Chondrocyte (in vitro differentiated cells): ENCODE measurements around the gene CACNG5. TPM values are rescaled to one million over a fixed set of nuclear protein-coding genes. Genes with fewer than 3 reads are reported as not detected.

ENCODE experiments used
- DNase-seq: peaks from one replicate; pipeline ENCODE4 v3.0.0; 2021; ENCODE audit warnings: mixed read lengths, low spot score
- H3K27ac Mint-ChIP-seq: one replicate; pipeline ENCODE4 v1.8.0; 2021; ENCODE audit warnings: mild to moderate bottlenecking, moderate library complexity, mixed read lengths; ENCODE audit not compliant: unreplicated experiment
- H3K27me3 Mint-ChIP-seq: 2 replicates; pipeline ENCODE4 v1.8.0; 2021; ENCODE audit warnings: low read depth, mixed read lengths
- H3K36me3 Mint-ChIP-seq: 2 replicates; pipeline ENCODE4 v1.8.0; 2021; ENCODE audit warnings: low read depth, mixed read lengths
- H3K4me1 Mint-ChIP-seq: 2 replicates; pipeline ENCODE4 v1.8.0; 2021; ENCODE audit warnings: low read depth, mild to moderate bottlenecking, mixed read lengths
- H3K4me3 Mint-ChIP-seq: one replicate; pipeline ENCODE4 v1.8.0; 2021; ENCODE audit warnings: mild to moderate bottlenecking, moderate library complexity, mixed read lengths; ENCODE audit not compliant: unreplicated experiment
- H3K9me3 Mint-ChIP-seq: 2 replicates; pipeline ENCODE4 v1.8.0; 2021; ENCODE audit warnings: low read depth, mixed read lengths
- CTCF ChIP-seq: fragments of 200-600 bp; sonication (generic); IDR thresholded peaks from 2 replicates; pipeline ENCODE4 v1.5.0; 2021; ENCODE audit warnings: antibody characterized with exemption, mild to moderate bottlenecking, moderate library complexity
- total RNA-seq: library from RNA; stranded (reverse); gene quantifications from 3 replicates; pipeline ENCODE4 v1.2.1, GENCODE V29; 2021

The CACNG5 gene
- total RNA-seq, 1 donor from 2014 or later, result not detected

DNA sequence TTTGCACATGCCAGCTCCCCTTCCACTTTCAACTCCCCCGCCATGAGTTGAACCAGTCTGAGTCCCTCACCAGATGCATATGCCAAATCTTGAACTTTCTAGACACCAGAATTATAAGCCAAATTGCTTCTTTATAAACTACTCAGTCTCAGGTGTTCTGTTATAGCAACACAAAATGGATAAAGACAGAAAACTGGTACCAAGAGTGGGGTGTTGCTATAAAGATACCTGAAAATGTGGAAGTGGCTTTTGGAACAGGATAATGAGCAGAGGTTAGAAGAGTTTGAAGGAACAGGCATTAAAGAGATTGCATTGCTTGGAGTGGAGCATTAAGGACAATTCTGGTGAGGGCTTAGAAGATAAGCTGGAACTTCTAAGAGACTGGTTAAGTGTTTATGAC, 17.2 kb upstream of the CACNG5 start:
- no peak for DNase-seq
- no peaks in the 10 kb centered on the region for H3K4me1 Mint-ChIP-seq

DNA sequence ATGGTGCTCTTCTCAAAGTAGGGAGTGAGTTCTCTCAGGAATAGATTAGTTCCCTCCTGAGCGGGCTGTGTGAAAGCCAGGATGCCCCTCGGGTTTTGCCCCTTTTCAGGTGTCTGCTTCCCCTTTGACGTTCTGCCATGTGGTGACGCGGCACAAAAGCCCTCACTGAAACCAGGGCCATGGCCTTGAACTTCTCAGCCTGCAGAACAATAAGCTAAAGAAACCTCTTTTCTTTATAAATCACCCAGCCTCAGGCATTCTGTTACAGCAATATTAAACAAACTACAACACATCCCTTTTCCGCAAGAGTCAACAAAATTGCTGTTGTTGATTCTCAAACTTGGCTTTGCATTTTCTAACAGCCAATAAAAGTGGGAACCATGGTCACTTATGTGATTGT, 15.5 kb upstream of the CACNG5 start:
- TF ChIP-seq CTCF, result no peak
- H3K4me1 Mint-ChIP-seq, result no peaks in the 10 kb centered on the region
- H3K27me3 Mint-ChIP-seq, result peaks cover 4% of the 10 kb centered on the region
- no peaks in the 10 kb centered on the region for H3K36me3 Mint-ChIP-seq
- H3K9me3 Mint-ChIP-seq, result peaks cover 9% of the 10 kb centered on the region
- no peak overlapping the region for H3K27ac Mint-ChIP-seq
- DNase-seq, result no peak
- H3K4me3 Mint-ChIP-seq, result no peak overlapping the region

More for the DNA sequence above, 17.2 kb upstream of the CACNG5 start:
- no peak overlapping the region for H3K27ac Mint-ChIP-seq
- TF ChIP-seq CTCF, result no peak
- H3K9me3 Mint-ChIP-seq, result peaks cover 9% of the 10 kb centered on the region
- no peaks in the 10 kb centered on the region for H3K27me3 Mint-ChIP-seq
- H3K4me3 Mint-ChIP-seq, result no peak overlapping the region
- H3K36me3 Mint-ChIP-seq, result no peaks in the 10 kb centered on the region

GRCh38 chr17:66822009-66822408, 12.9 kb upstream of the CACNG5 start:
- H3K9me3 Mint-ChIP-seq, result peaks cover 9% of the 10 kb centered on the region

DNA sequence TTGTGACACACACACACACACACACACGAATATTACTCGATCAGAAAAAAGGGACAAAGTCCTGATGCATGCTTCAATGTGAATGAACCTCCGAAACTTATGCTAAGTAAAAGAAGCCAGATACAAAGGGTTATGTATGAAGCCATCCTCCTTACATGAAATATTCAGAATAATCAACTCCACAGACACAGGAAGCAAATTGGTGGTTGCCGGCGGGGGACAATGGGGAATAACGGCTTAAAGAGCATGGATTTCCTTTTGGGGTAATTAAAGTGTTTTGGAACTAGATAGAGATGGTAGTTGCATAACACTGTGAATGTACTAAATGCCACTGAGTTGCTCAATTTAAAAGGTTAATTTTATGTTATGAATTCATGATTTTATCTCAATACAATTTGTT, 8.1 kb upstream of the CACNG5 start:
- Mint-ChIP-seq H3K9me3 (no peaks in the 10 kb centered on the region), H3K27me3 (peaks cover 31% of the 10 kb centered on the region), H3K4me1 (peaks cover 4% of the 10 kb centered on the region), H3K36me3 (no peaks in the 10 kb centered on the region), H3K4me3 (no peak overlapping the region), H3K27ac (no peak overlapping the region)
- TF ChIP-seq CTCF, result no peak
- no peak for DNase-seq

More at GRCh38 chr17:66822009-66822408, 12.9 kb upstream of the CACNG5 start:
- Mint-ChIP-seq H3K27ac (no peak overlapping the region), H3K27me3 (peaks cover 16% of the 10 kb centered on the region), H3K4me1 (no peaks in the 10 kb centered on the region), H3K4me3 (no peak overlapping the region), H3K36me3 (no peaks in the 10 kb centered on the region)
- no peak for DNase-seq
- no peak for TF ChIP-seq CTCF

DNA sequence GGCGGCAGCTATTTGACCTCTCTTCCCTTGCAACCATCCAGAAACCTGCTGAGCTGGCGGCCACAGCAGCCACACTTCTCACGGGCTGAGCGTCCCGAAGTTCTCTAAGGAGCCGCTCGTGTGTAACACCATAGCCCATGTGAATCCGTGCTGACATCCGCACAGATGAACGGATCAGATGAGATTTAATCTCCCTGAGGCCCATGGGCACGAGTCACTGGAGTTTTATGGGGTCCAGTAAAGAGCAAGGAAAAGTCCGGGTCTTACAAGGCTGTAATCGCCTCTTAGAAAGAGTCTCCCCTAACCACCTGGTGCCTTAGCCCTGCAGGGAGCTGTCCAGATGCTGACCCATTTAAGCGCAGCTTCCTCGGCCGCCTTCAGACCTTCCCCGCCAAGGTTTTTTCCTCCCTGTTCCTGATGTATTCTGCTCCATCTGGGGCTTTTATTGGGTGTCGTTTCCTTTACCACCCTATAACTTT, 5.5 kb upstream of the CACNG5 start:
- peaks cover 4% of the 10 kb centered on the region for H3K4me1 Mint-ChIP-seq
- no peaks in the 10 kb centered on the region for H3K9me3 Mint-ChIP-seq
- H3K27ac Mint-ChIP-seq, result no peak overlapping the region
- no peak for DNase-seq
- no peak for TF ChIP-seq CTCF
- H3K4me3 Mint-ChIP-seq, result no peak overlapping the region
- H3K27me3 Mint-ChIP-seq, result peaks cover 49% of the 10 kb centered on the region
- no peaks in the 10 kb centered on the region for H3K36me3 Mint-ChIP-seq
